HPDE6-E6E7 (cell line): Measurements from ENCODE around the gene MED12L.
A peak's percentile ranks its signal among the peaks of the same experiment; 100 is the strongest.

Experiments used
- DNase-seq: peaks from one replicate; pipeline ENCODE4 v3.0.0; 2011; ENCODE audit warnings: missing footprints; ENCODE audit errors: extremely low spot score

Gene MED12L

GRCh38 chr3:151460228-151460627 is 374.8 kb downstream of the MED12L start:
- no peak for DNase-seq

GRCh38 chr3:151460774-151461450 is 375.4 kb downstream of the MED12L start, which contains the start of gene IGSF10:
IGSF10 (minus strand) TSS chr3:151461061; CDS start chr3:151458709, 2,352 bp downstream.
- DNase-seq, result no peak

- DNase-seq, result no peak
Measured at GRCh38 chr3:151462278-151462780, 376.9 kb downstream of the MED12L start.

- no peak for DNase-seq
Measured at GRCh38 chr3:151462991-151463390, 377.5 kb downstream of the MED12L start.

DNA sequence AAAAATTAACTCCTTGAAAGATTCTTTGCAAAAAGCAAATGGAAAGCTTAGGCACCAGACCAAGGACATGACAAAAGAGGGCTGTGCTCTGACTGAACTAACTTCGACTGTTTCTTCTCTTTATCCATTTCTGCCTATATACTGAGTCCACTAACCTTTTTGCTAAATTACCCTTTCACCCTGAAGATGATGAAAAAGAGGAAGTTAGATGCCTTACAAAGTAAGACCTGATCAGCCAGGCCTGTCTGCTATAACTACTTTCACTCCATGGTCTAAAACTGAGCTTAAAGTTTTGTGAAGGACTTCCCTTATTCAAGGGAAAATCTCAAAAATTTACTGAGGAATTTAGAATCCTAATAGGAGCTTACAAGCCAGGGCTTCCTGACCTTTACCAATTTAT is 381.6 kb downstream of the MED12L start:
- DNase-seq, result no peak

- peak; percentile 49 for DNase-seq
Measured at GRCh38 chr3:151468284-151468917, 382.9 kb downstream of the MED12L start.

- DNase-seq, result no peak
Measured at GRCh38 chr3:151476344-151477018, 391.0 kb downstream of the MED12L start.

GRCh38 chr3:151477591-151478334 is 392.3 kb downstream of the MED12L start:
- DNase-seq, result no peak

DNA sequence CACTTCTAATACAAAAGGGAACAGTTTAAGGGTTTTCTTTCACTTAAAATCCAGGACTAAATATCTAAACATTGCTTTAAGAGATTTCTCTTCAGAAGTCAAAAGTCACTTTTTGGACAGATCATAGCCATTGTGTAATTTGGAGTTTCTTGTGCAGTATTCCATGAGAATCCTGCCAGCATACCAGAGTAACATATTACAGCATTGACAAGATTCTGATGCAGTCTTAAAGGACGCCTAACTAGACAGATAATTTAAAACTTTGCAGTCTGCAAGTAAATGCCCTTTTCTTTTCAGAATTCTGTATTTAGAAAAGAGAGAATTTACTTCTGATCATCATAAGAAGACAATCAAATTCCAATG is 392.9 kb downstream of the MED12L start:
- DNase-seq, result no peak

DNA sequence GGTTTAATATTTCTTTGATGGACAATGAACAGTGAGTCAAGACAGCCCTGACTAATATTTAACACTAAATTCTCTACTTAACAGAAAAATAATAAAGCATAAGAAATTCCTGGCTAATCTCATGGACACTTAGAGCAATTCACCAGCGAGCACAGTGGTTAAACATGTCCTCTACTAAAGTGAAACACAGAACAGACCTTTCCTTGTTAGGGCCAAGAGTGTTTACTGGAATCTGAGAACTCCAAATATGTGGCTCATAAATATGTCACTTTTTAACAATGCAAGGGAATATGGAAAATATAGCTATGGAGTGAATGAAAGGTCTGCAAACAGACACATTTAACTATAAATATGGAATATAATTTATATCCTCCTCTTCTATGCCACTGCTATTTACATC is 394.0 kb downstream of the MED12L start:
- no peak for DNase-seq

DNA sequence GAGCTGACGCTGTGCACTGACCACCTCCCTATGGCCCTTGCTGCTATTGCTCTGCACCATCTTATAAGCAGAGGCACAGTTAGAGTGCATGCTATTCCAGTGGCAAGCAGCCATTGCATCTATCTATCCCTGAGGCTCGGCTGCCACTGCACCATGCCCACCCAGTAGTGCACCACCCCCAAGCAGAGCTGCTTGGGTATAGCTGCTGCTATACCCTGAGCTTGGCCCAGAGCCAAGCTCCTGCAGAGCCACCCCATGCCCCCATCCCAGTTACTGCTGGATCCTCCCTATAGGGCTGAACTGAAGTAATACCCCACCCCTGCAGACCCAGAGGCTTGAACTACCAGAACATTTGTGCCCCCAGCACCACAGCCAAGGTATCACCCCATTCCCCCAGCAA is 395.0 kb downstream of the MED12L start:
- DNase-seq, result no peak

- no peak for DNase-seq
Measured at GRCh38 chr3:151483488-151483887, 398.0 kb downstream of the MED12L start.

- DNase-seq, result no peak
Measured at GRCh38 chr3:151483961-151484520, 398.6 kb downstream of the MED12L start.
